Stomach (tissue), 4 donors: Measurements from ENCODE around the gene AMD1.

ENCODE experiments used
- POLR2A ChIP-seq, 4 donors: fragments of 450-650 bp; IDR thresholded peaks; one replicate each; pipeline ENCODE4 v1.6.1; 2016; ENCODE audit warnings: antibody characterized with exemption in 4 of 4, control low read depth in 2 of 4, mild to moderate bottlenecking in 1 of 4, moderate library complexity in 1 of 4
- POLR2AphosphoS5 ChIP-seq, 3 donors: sonication (generic); formaldehyde crosslinking; IDR thresholded peaks; one replicate each; pipeline ENCODE4 v1.6.1; 2016; ENCODE audit warnings: antibody characterized with exemption in 3 of 3
- TF ChIP-seq, protein P1 (sequence below), 7 experiments: fragments of 450-650 bp in 4 of 7; fragments of 200-600 bp in 3 of 7; sonication (generic) in 3 of 7; IDR thresholded peaks; one replicate each; pipeline ENCODE4 v1.5.1; 2016 to 2019; ENCODE audit warnings: antibody characterized with exemption in 7 of 7, control low read depth in 2 of 7, mild to moderate bottlenecking in 1 of 7

GRCh38 chr6:110831405-110831804 lies 43.2 kb upstream of the AMD1 start:
- TF ChIP-seq POLR2AphosphoS5 (IDR thresholded peaks at IDR 0.05) (no peak), POLR2A (IDR thresholded peaks at IDR 0.05) (no peak)
- TF ChIP-seq, protein P1, sequence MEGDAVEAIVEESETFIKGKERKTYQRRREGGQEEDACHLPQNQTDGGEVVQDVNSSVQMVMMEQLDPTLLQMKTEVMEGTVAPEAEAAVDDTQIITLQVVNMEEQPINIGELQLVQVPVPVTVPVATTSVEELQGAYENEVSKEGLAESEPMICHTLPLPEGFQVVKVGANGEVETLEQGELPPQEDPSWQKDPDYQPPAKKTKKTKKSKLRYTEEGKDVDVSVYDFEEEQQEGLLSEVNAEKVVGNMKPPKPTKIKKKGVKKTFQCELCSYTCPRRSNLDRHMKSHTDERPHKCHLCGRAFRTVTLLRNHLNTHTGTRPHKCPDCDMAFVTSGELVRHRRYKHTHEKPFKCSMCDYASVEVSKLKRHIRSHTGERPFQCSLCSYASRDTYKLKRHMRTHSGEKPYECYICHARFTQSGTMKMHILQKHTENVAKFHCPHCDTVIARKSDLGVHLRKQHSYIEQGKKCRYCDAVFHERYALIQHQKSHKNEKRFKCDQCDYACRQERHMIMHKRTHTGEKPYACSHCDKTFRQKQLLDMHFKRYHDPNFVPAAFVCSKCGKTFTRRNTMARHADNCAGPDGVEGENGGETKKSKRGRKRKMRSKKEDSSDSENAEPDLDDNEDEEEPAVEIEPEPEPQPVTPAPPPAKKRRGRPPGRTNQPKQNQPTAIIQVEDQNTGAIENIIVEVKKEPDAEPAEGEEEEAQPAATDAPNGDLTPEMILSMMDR (IDR thresholded peaks at IDR 0.05), result no peak
